GM19025 (cell line): ENCODE data around the gene USP22.
"Not testable (repeated sequence)": the region's sequence is repeated elsewhere in the genome, so short reads cannot be mapped to it uniquely, and the experiment has no call there.

ENCODE experiments used
- ATAC-seq: cut with Tn5 transposase; IDR thresholded peaks from one replicate; pipeline ENCODE4 v1.9.1; 2021; ENCODE audit warnings: mild to moderate bottlenecking, low read depth, moderate library complexity; ENCODE audit not compliant: unreplicated experiment

USP22 gene

DNA sequence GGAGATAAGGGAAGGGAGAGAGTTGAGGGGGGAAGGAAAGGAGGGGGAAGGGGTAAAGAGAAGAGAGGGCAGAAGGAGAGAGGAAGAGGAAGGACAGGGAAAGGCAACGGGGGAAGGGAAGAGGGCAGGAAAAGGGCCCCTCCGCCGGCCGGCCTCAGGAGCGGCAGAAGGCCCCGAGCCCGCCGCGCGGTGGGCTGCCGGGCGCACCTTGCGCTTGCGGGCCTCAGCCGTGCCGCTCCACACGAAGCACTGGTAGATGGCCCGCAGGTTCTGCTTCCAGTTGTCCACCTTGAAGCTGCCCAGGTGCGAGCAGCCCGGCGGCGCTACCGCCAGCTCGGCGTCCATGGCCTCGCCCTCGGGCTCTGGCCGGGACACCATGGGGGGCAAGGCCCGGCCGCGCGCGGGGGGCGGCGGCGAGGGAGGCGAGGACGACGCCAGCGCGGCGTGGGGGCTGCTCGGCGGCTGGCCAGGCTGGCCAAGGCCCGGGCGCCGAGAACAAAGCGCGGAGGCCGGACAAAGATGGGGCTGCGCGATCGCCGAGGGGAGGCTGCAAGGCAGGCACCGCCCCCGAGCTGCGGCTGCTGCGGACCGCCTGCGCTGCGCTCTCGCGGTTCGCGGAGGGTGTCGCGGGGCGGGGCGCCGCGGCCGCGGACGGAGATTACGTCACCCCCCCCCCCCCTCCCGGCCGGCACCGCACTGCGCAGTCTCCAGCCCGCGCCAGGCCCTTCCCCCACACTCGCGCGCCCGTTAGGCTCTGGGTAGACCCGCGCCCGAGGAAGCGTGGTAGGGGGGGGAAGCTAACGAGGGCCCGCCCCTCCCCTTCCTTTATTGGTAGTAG, at the start of gene USP22:
USP22 (minus strand) TSS at position 554 of the 838 bp plus-strand sequence; CDS start at position 378, 176 bp downstream.
- ATAC-seq: peak; percentile 54

DNA sequence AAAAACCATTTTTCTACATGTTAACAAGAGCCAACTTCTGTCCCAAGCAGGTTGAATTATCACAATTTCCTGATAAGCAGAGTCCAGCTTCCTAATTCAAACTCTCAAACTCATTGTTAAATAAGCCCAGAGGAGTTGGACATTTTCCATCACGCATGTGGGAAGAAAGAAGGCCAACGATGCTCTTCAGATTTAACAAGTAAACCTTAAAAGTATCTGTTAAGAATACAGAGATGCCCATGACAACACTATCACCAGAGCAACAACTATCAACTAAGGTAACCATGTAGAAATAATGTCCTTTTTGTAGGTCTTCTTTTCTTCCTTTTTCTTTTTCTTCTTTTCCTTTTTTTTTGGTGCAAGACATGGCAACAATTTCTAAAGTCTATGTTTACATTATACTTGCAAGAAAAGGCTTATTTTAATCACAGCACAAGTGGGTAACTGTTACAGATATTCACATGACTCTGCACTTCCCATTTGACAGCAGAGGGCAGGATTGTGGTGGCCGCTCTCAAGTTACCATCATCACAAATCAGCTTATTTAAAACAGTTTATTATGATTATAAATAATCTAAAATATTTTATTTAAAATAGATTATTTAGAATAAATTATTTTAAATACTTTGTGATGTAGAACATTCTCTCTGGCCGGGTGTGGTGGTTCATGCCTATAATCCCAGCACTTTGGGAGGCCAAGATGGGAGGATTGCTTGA, 48.2 kb upstream of the USP22 start:
- ATAC-seq: no peak

DNA sequence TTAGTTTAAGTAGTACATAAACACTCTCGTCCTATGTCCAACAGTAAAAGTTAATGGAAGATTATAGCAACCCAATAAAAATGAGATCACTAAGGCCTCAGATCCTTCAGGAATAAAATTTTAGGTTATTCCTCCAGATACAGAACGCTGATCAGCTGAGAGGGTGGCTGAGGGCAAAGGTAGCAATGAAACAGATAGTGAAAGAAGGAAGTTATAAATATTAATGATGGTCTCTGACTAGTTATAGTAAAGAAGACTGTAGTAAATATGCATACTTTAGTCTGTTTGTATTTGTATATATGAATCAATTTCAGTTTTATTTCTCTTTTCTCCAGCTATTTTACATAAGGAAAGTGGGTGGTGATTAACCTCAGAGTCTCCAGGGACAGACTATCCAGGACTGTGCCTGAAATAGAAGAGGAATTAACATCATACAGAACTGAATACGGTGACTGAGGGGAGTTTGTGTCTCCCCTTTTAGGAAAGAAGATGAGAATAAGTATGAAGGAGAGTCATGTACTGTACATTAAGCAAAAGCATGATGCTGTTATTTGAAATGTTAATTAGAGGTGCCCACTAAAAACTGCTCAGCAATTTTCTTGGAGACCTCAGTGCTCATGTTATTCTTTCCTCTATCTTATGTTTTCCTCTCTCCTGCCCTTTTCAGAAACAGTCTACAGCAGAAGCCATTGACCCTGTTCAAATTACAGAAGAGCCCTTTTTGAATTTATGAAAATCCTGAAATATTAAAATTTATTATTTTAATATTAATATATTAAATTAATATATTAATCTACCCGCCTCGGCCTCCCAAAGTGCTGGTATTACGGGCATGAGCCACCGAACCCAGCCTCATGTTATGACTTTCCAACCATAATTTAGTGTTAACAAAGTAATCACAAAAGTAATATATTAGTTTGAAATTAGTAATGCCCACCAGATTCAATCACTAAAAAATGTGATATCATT, 47.4 kb upstream of the USP22 start:
- ATAC-seq: peak; percentile 79

DNA sequence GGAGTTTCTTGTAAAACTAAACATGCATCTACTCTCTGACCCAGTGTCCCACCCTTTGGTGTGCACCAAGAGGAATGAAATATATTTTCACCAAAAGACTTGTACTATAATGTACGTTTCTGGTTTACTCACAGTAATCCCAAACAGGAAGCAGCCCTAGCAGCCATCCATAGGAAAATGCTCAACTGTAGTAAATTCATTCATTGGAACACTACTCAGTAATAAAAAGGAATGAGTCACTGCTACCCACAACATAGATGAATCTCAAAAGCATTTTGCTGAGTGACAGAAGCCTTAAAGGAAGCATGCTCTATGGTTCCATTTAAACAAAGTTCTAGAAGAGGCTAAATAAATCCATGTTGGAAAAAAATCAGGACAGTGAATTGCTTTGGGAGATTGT, 46.3 kb upstream of the USP22 start:
- no peak for ATAC-seq

DNA sequence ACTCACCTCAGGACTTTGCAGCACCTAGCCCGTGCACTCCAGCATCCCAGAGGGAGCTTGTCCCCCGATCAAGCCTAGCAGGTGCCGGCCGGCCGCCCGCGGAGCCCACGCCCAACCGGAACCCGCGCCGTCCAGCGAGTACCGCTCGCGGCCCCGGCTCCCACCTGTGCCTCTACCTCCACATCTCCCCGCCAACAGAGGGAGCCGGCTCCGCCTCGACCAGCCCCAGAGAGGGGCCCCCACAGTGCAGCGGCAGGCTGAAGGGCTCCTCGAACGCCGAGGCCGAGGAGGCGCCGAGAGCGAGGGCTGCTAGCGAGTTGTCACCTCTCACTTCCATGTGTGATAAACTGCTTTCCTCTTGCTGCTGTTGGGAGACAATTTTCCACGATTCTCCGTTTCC, 42.9 kb upstream of the USP22 start:
- no peak for ATAC-seq

DNA sequence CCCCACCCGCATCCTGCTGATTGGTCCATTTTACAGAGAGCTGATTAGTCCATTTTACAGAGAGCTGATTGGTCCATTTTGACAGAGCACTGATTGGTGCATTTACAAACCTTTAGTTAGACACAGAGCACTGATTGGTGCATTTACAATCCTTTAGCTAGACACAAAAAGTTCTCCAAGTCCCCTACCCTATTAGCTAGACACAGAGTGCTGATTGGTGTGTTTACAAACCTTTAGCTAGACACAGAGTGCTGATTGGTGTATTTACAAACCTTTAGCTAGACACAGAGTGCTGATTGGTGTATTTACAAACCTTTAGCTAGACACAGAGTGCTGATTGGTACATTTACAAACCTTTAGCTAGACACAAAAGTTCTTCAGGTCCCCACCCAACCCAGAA, 42.5 kb upstream of the USP22 start:
- not testable (repeated sequence) for ATAC-seq

DNA sequence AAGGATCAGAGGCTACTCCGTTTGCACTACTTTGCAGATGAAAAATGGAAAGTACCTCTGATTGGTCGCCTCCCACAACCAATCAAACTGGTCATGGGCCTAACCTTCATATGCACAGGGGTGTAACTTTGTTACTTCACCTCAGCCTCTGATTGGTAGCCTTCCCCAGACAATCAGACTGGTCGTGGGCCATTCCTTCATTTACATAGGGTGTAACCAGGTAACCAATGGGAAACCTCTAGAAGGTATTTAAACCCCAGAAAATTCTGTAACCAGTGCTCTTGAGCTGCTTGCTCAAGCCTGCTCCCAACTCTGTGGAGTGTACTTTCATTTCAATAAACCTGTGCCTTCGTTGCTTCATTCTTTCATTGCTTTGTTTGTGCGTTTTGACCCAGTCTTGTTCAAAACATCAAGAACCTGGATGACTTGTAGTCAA, 39.2 kb upstream of the USP22 start:
- ATAC-seq: no peak

DNA sequence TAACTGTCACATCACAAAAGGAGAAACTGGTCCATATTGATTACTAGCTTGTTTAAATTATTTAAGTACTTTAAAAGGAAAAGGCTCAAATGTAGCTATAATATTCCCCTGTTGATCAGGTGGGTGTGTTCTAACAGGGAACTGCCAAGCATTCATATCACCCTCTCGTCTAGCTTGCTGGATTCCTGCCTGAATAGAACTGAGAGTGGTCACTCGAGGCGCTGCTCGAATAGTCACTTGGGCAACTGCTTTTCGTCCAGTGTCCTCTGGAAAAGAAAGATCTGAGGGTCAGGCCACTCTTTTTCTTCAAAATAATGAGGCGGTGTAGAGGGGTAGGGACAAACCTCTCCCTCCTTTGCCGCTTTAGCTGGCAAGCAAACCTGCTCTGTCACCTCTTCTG, 36.4 kb upstream of the USP22 start:
- ATAC-seq: no peak

DNA sequence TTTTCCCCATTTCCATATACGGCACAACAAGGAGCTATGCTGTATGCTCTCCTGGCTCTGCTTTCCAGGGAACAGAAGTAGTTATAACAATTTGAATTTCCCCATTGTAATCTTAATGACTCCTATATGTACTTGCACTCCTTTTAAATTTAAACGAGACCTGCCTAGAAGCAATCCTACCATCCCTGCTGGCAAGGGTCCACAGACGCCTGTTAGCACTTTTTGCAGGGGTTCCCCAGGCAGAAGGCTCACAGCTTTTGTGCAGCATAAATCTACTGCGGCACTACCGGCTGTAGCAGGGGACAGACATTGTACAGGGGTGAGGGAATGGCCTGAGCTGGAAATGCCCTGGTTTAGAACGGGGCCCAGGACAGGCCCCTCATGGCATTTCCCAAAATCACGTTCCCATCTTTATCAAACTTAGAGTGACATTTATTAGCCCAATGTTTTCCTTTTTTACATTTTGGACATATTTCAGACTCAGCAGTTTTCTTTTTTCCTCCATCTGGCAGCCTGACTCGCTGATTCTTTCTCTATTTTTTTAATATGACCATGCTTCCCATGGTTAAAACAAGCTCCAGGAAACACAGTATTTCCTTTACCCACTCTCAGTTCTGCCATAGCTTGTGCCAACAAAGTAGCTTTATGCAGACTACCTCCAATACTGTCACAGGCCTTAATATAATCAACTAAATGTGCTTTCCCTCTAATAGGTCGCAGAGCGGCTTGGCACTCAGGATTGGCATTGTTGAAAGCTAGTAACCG, 35.4 kb upstream of the USP22 start:
- no peak for ATAC-seq

DNA sequence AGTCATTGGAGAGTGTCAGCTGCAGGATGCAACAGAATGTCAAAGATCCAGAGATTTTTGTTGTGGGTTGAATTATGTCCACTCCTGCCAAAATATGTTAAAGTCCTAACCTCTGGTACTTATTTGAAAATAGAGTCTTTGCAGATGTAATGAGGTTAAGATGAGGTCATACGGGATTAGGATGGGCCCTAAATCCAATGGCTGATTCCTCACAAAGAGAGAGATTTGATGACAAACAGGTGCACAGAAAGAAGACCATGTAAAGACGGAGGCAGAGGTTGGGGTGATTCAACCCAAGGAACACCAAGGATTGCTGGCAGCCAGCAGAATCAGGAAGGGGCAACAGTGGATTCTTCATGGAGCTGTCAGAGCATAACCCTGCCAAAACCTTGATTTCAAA, 34.5 kb upstream of the USP22 start:
- ATAC-seq: no peak

DNA sequence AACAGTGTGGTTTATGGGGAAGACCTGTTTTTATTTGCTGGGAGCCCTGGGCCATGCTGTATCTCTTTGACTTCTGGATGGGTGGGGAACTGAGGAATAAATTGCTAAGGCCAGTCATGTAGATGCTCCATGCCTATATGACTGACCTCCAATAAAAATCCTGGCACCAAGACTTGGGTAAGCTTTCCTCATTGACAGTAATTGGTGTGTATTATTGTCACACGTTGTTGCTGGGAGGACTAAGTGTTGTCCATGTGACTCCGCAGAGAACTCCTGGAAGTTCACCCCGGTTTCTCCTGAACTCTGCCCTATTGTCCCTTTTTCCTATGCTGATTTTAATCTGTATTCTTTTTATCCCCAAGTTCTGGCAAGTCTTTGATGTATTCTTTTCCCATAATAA, 33.4 kb upstream of the USP22 start:
- no peak for ATAC-seq

DNA sequence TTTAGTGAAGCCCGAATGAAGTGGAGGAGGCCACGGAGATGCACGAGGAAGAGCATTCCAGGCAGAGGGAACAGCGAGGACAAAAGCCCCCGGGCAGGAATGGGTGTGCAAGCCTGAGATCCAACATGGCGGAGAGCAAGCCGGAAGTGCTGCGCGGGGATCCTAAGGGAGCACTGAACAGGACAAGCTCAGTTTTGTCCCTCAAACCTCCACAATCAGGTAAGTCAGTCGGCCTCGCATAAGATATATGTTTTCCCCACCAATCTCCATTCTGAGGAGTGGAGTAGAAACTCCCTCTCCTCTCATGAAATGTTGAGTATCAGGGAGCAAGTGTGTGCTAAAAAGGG, 32.9 kb upstream of the USP22 start:
- ATAC-seq: no peak

DNA sequence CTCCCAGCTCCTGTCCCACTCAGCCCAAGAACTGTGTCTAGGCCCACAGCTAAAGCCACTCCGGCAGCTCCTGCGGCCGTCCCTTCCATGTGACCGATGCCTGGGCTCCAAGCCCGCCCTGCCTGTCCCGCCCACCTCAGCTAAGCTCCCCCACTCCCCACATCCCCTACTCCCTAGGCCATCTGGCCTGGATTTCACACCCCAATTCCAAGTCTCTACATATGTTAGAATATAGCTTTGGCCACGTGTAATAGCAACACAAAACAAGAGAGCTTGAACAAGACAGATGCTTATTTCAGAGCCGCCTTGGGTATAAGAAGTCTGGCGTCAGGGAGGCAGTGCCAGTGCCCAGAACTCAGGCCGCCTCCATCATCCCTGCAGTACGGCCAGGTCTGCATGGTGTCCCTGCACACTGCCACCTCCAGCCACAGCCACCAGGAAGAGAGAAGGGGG, 30.0 kb upstream of the USP22 start:
- no peak for ATAC-seq

DNA sequence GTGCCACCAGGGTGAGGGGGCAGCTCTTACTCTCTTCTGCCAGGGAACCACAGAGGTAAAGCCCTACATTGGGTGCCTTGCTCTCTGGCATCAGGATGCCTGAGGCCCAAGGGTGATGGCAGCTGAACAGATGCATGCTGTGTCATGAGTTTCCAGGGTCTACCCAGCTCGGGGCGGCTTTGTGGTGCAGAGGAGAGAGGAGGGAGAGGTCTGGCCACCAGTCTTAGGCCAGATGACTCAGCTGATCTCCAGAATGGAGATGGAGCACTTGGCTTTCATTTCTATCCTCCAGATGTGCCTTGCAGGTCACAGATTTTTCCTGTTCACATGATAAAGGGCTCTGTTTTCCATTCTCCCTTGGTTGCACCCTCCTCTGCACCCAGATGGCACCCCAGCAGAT, 23.6 kb upstream of the USP22 start:
- ATAC-seq: no peak

DNA sequence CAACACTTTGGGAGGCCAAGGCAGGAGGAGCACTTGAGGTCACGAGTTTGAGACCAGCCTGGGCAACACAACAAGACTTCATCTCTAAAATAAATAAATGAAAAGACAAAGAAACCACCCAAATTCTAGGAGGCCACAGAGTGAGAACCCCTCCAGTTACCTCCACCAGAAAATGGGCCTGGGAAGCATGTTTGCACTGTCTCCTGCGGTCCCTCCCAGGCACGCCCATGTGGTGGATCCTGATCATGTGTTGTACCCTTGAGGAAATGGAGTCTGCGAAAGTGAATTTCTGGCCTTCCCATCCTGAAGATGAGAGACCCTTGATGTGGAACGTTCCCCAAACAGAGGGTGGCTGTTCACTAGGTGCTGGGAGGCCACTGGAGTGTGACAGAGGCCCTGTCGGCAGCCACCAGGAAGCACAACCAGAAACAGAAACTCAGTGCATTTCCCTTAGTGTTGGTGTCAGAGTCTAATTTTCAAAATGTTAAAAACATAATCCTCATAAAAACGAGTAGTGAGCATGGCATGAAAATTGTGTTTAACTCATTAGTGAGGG, 19.2 kb upstream of the USP22 start:
- ATAC-seq: peak; percentile 57

DNA sequence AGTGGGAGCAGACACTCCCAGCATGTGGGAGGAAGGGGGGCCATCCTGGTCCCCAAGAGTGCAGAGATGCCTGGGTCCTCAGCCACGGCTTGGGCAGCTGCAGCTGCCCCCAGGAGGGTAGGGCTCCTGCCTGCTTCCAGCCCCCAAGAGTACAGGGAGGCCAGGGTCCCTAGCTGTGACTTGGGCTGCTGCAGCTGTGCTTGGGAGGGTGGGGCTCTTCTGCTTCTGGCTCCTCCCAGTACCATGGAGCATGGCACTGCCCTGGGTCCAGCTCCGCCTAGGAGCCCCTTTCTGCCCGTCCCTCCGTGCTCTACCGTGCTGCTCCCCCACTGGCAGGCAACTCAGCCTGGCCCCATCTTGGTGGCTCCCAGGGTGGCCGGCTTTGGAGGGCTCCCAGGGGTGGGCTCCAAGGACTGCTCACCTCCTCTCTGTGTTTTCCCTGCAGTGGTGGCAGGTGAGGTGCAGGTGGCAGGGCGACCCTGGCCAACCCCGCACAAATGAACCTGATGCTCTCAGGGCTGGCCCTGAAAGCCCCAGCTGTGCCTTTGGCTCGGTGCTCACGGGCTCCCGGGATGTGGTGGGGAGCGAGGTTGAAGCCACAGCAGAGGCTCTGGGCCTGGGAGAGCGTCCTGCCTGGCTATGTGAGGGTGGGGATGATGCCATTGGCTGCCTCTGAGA, 18.5 kb upstream of the USP22 start:
- no peak for ATAC-seq

DNA sequence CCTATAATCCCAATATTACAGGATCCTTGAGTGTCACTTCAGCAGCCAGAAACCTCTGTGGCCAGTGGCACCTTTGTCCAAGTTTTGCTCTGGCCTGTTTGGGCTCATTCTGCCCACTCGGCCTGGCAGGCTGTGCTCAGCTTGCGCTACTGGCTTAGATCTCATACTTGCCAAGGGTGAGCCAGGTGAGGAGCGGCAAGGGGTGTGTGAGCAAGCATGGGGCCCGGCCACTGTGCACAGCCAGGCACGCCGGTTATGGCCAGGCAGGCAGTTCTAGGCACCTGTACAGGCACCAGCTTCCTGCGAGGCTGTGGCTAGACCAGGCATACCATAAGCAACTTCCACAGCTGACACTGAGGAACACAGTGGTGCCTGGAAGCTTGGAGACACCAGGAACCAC, 16.9 kb upstream of the USP22 start:
- ATAC-seq: no peak

DNA sequence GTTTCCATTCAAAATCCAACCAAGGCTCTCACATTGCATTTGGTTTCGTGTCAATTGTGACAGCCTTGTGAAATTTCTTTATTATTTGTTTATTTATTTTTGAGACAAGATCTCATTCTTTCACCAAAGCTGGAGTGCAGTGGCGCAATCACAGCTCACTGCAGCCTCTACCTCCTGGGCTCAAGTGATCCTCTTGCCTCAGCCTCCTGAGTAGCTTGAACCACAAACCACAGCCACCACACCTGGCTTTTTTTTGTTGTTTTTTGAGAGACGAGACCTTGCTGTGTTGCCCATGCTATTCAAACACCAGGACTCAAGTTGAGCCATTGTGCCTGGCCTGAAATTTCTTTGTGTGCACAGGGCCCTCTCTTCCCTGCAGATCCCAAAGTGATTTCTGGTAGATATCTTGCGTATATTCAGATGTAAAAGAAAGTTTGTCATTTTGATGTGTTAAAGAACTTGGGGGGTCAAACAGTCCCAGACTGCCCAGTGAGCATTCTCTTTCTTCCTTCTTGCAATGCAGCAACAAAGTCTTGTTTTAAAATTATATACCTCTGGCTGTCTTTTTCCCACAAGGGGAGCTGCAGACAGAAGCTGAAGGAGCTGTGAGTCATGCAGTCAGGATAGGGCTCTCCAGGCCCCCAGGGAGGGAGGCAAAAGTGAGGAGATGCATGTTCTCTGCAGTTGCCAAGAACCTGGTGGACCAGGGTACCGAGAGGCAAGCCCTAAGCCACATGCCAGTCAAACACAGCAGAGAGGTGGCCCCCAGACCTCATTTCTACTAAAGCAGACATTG, 15.5 kb upstream of the USP22 start:
- no peak for ATAC-seq
